KOPT-K1 (cell line): ENCODE measurements around the gene PYDC2.

Experiments used
- H3K27ac ChIP-seq: fragments of 200-600 bp; sonication (generic); 2 replicates; pipeline ENCODE4 v1.5.1; 2016; ENCODE audit warnings: antibody characterized with exemption, mild to moderate bottlenecking, low read depth, low read length; ENCODE audit not compliant: poor library complexity, severe bottlenecking
- H3K36me3 ChIP-seq: fragments of 200-600 bp; sonication (generic); 2 replicates; pipeline ENCODE4 v1.5.1; 2017; ENCODE audit warnings: antibody characterized with exemption, mild to moderate bottlenecking, low read length, moderate library complexity; ENCODE audit not compliant: insufficient read depth
- H3K9me3 ChIP-seq: fragments of 200-600 bp; sonication (generic); 2 replicates; pipeline ENCODE4 v1.5.1; 2017; ENCODE audit warnings: antibody characterized with exemption, low read length, mild to moderate bottlenecking; ENCODE audit not compliant: insufficient read depth, poor library complexity, severe bottlenecking

The PYDC2 gene

DNA sequence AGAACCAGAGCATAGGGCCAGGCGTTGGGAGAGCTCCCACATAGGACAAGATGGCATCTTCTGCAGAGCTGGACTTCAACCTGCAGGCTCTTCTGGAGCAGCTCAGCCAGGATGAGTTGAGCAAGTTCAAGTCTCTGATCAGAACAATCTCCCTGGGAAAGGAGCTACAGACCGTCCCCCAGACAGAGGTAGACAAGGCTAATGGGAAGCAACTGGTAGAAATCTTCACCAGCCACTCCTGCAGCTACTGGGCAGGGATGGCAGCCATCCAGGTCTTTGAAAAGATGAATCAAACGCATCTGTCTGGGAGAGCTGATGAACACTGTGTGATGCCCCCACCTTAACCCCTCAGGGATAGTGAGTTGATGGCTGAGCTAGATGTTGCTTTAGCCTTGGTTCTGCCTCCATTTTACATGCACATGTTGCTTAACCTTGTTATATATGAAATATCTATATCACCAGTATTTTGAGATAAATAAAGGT is at the start of gene PYDC2:
Gene PYDC2 (plus strand): TSS at position 51 of the 483 bp plus-strand sequence. CDS start 0 bp downstream, at position 51.
- no peaks in the 10 kb centered on the region for H3K9me3 ChIP-seq
- no peaks in the 10 kb centered on the region for H3K36me3 ChIP-seq
- no peak within 1 kb of the TSS for H3K27ac ChIP-seq

DNA sequence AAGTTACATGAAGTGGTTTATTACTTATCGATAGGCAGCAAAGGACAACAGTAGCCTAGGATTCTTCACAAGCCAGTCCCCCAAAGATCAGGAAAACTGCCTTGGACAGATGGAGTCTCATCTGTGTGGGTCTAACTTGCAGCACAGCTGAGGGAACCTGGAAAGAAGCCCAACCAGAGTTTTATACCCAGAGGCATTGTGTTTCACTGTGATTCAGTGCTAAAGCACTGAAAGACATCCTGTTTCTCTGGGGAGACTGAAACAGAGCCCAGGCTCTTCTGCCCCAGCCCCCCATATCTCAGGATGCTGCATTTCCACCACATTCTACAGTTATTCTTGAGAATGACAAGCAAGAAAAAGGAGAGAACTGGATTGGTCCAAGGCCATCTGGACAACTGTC is 48.2 kb upstream of the PYDC2 start:
- Histone ChIP-seq H3K36me3 (no peaks in the 10 kb centered on the region), H3K9me3 (no peaks in the 10 kb centered on the region), H3K27ac (no peak overlapping the region)

- Histone ChIP-seq H3K27ac (no peak overlapping the region), H3K36me3 (no peaks in the 10 kb centered on the region), H3K9me3 (no peaks in the 10 kb centered on the region)
Measured at GRCh38 chr3:191414286-191414685, 46.7 kb upstream of the PYDC2 start.

- no peaks in the 10 kb centered on the region for H3K9me3 ChIP-seq
- H3K27ac ChIP-seq: no peak overlapping the region
- no peaks in the 10 kb centered on the region for H3K36me3 ChIP-seq
Measured at GRCh38 chr3:191414732-191415131, 46.2 kb upstream of the PYDC2 start.

DNA sequence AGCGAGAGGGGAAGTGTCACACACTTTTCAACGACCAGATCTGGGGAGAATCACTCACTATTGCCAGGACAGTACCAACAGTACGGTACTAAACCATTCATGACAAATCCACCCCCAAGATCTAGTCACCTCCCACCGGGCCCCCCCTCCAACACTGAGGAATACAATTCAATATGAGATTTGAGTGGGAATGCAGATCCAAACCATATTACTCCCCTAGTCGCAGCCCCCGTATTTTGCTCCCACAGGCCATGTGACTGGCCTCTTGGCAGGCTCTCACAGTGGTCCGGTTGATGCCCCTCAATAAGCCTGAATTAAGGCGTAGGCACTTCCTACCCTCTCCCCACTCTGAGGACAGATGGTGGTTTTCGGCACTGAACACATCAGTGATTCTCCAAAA is 45.4 kb upstream of the PYDC2 start:
- no peaks in the 10 kb centered on the region for H3K36me3 ChIP-seq
- H3K9me3 ChIP-seq: no peaks in the 10 kb centered on the region
- no peak overlapping the region for H3K27ac ChIP-seq

GRCh38 chr3:191417457-191417729 is 43.6 kb upstream of the PYDC2 start:
- Histone ChIP-seq H3K27ac (no peak overlapping the region), H3K36me3 (no peaks in the 10 kb centered on the region), H3K9me3 (no peaks in the 10 kb centered on the region)

GRCh38 chr3:191420771-191421170 is 40.2 kb upstream of the PYDC2 start:
- no peaks in the 10 kb centered on the region for H3K36me3 ChIP-seq
- H3K9me3 ChIP-seq: no peaks in the 10 kb centered on the region
- H3K27ac ChIP-seq: no peak overlapping the region

- Histone ChIP-seq H3K9me3 (no peaks in the 10 kb centered on the region), H3K27ac (no peak overlapping the region), H3K36me3 (no peaks in the 10 kb centered on the region)
Measured at GRCh38 chr3:191424881-191425280, 36.1 kb upstream of the PYDC2 start.

GRCh38 chr3:191425322-191425734 is 35.6 kb upstream of the PYDC2 start:
- no peaks in the 10 kb centered on the region for H3K36me3 ChIP-seq
- no peaks in the 10 kb centered on the region for H3K9me3 ChIP-seq
- H3K27ac ChIP-seq: no peak overlapping the region

- Histone ChIP-seq H3K36me3 (no peaks in the 10 kb centered on the region), H3K9me3 (no peaks in the 10 kb centered on the region), H3K27ac (no peak overlapping the region)
Measured at GRCh38 chr3:191426311-191426710, 34.7 kb upstream of the PYDC2 start.

DNA sequence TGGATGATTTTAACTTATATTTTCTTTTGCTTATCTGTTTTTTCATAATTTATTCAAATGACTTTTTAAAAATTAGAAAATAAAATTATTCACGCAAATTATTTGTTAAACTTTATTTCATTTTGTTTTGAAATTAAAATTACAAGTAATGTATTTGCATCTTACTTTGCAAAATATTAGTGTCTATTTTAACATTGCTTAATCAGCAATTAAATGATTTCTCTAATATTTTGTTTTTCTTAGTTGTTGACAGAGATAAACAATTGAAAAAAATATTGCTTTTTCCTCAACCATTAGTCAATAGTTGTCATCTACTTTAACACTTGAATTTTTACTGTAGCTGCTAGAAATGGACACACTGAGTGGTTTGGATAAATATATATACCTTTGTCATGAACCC is 32.8 kb upstream of the PYDC2 start:
- no peaks in the 10 kb centered on the region for H3K9me3 ChIP-seq
- no peak overlapping the region for H3K27ac ChIP-seq
- no peaks in the 10 kb centered on the region for H3K36me3 ChIP-seq

- no peak overlapping the region for H3K27ac ChIP-seq
- no peaks in the 10 kb centered on the region for H3K36me3 ChIP-seq
- H3K9me3 ChIP-seq: no peaks in the 10 kb centered on the region
Measured at GRCh38 chr3:191430103-191430502, 30.9 kb upstream of the PYDC2 start.

GRCh38 chr3:191431160-191431822 is 29.7 kb upstream of the PYDC2 start:
- Histone ChIP-seq H3K36me3 (no peaks in the 10 kb centered on the region), H3K27ac (no peak overlapping the region), H3K9me3 (no peaks in the 10 kb centered on the region)

- no peak overlapping the region for H3K27ac ChIP-seq
- H3K36me3 ChIP-seq: no peaks in the 10 kb centered on the region
- H3K9me3 ChIP-seq: no peaks in the 10 kb centered on the region
Measured at GRCh38 chr3:191432162-191432561, 28.8 kb upstream of the PYDC2 start.

DNA sequence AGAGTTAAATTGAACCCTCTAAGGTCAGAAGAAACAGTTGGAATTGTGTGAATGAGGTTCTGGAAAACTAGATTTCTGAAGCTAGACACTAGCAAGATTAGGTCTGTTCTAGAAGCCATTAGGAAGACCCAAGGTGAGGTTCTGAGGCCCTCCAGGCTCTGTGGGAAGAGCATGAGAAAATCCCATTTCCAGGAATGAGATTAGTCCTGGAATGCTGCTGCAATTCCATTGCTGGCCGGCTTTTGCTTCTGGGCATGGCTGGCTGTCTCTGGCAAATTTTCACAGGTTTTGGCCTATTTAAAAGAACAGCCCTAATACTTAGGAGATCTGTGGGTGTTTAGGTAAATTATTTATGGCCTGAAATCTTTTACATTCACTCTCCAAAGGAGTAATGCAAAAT is 26.9 kb upstream of the PYDC2 start:
- H3K9me3 ChIP-seq: no peaks in the 10 kb centered on the region
- no peaks in the 10 kb centered on the region for H3K36me3 ChIP-seq
- no peak overlapping the region for H3K27ac ChIP-seq

- no peaks in the 10 kb centered on the region for H3K36me3 ChIP-seq
- no peaks in the 10 kb centered on the region for H3K9me3 ChIP-seq
- no peak overlapping the region for H3K27ac ChIP-seq
Measured at GRCh38 chr3:191435981-191436380, 25.0 kb upstream of the PYDC2 start.
